Cardiac fibroblast (primary cell): ENCODE data around the gene TTYH3.

Experiments
- DNase-seq, 2 donors: peaks; one replicate each; pipeline versions ENCODE4 v3.0.0 to v3.0.0-alpha.2; 2010; ENCODE audit warnings: low read depth in 2 of 2
- H3K4me3 ChIP-seq, 2 donors: replicated peaks in 1 of 2; 1 replicate in 1 of 2; 2 replicates in 1 of 2; pipeline ENCODE4 v1.5.1; 2011; ENCODE audit warnings: low read depth in 2 of 2, low read length in 2 of 2, mild to moderate bottlenecking in 2 of 2, moderate library complexity in 1 of 2
- TF ChIP-seq, protein P1 (sequence below): IDR thresholded peaks from one replicate; pipeline ENCODE4 v1.5.1; 2011; ENCODE audit warnings: low read depth, mild to moderate bottlenecking, low read length, inconsistent platforms

Gene TTYH3

DNA sequence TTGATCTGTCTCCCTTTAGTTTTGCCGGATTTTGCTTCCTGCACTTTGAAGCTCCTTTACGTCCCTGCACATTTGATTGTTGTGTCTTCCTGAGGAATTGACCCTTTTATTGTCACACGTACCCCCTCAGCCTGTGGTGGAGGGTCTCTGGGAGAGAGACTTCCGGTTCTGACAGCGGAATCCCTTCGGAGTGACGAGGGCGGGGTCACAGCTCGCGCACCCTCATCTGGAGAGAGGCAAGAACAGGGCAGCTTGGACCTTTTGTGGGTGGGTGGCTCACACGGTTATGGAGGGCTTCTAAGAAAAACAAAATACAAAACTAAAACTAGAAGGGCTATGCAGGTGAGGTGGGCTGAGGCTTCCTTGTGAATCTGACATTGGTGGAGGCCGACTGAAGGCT, 82.2 kb downstream of the TTYH3 start:
- TF ChIP-seq, protein P1, sequence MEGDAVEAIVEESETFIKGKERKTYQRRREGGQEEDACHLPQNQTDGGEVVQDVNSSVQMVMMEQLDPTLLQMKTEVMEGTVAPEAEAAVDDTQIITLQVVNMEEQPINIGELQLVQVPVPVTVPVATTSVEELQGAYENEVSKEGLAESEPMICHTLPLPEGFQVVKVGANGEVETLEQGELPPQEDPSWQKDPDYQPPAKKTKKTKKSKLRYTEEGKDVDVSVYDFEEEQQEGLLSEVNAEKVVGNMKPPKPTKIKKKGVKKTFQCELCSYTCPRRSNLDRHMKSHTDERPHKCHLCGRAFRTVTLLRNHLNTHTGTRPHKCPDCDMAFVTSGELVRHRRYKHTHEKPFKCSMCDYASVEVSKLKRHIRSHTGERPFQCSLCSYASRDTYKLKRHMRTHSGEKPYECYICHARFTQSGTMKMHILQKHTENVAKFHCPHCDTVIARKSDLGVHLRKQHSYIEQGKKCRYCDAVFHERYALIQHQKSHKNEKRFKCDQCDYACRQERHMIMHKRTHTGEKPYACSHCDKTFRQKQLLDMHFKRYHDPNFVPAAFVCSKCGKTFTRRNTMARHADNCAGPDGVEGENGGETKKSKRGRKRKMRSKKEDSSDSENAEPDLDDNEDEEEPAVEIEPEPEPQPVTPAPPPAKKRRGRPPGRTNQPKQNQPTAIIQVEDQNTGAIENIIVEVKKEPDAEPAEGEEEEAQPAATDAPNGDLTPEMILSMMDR, result no peak
- DNase-seq, result no peak
- no peak overlapping the region for H3K4me3 ChIP-seq
